ENCODE data around the gene SMLR1.

GRCh38 chr6:130838250-130838860 lies 11.1 kb downstream of the SMLR1 start:
- TF ChIP-seq POLR2AphosphoS5 (IDR thresholded peaks at IDR 0.05; ENCODE audit: low read depth, low read length) = no peak
- no peak for TF ChIP-seq CTCF (IDR thresholded peaks at IDR 0.05)

Data from Panc1 (cell line).